Measurements from ENCODE around the gene SH3BP4.
A peak's percentile ranks its signal among the peaks of the same experiment; 100 is the strongest.

SH3BP4 gene

GRCh38 chr2:235086481-235087184 is 134.8 kb downstream of the SH3BP4 start:
- peak; percentile 15 for DNase-seq (ENCODE audit: low read depth, low spot score)

- peak; percentile 69 for DNase-seq (ENCODE audit: low read depth, low spot score)
Observed at GRCh38 chr2:235087832-235088495, 136.1 kb downstream of the SH3BP4 start.

DNA sequence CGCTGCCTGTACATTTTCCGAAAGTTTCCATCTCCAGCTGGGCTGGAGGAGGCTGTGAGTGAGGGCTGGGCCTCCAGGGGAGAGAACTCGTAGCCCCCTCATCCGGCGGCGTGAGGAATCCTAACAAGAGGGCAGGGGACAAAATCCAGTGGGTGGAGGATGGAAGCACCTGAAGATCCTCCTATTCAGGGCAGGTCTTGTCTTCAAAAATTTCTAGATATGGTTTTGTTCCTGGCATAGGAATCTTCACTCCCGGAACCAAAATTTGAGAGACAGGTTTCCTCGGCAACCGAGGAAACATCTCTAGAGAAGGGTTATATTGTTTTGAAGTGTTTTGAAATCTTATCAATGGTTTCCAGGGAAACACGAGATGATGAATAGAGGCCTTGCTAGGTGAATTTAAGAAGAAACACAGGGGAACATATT is 136.7 kb downstream of the SH3BP4 start:
- DNase-seq (ENCODE audit: low read depth, low spot score) = peak; percentile 58

GRCh38 chr2:235091421-235091820 is 139.6 kb downstream of the SH3BP4 start:
- DNase-seq (ENCODE audit: low read depth, low spot score) = no peak

DNA sequence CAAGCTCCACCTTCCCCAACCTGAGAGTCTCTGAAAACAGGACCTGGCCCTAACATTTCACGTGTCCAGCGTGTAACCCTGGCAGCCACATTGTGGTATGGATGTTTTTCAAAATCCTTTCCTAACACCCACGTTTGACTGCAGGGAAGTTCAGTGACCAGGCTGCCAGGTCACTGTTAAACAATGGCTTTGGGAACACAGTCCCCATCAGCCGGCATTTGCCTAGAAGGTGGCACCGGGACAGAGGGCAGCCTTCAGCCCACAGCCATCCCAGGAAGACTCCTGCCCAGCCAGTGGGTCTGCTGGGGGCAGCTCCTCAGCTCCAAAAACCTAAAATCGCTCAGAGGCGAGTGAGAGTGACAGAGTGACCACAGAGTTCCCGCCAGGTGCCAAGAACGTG is 140.2 kb downstream of the SH3BP4 start:
- no peak for DNase-seq (ENCODE audit: low read depth, low spot score)

DNA sequence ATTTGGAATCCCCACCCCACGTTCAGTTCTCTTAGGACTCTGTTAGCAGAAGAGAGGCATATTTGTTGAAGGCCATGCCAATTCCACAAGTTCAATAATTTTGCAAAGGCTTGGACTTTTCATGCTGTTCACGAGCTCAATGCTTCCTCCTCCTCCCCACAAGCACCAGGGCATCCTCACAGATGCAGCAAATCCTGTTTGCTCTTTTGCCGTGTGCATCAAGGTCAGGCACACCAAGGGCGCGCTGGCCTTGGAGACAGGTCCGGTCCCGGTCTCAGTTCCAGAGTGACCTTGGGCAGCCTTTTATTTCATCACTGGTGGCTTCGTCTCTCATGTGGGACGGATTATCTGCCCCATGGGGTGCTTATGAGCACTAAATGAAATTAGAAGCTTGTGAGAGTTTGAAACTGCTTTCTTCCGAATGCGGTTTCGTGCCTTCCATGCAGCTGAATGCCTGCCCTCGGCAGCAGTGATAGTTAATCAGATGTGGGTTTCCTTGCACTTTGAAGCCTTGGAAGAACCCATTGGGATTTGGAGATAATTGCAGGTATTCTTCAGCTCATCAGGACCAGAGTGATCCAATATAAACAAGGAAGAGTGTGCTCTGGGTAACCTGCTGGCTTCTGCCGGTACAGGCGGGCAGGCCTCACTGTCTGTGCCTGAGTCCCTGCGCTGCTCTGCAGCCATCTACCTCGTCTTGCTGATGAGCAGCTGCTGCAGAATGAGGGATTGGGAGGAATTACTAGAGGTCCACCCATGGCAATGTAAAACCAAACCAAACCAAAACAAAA is 140.8 kb downstream of the SH3BP4 start:
- no peak for DNase-seq (ENCODE audit: low read depth, low spot score)

GRCh38 chr2:235094457-235094856 is 142.6 kb downstream of the SH3BP4 start:
- DNase-seq (ENCODE audit: low read depth, low spot score) = no peak

DNA sequence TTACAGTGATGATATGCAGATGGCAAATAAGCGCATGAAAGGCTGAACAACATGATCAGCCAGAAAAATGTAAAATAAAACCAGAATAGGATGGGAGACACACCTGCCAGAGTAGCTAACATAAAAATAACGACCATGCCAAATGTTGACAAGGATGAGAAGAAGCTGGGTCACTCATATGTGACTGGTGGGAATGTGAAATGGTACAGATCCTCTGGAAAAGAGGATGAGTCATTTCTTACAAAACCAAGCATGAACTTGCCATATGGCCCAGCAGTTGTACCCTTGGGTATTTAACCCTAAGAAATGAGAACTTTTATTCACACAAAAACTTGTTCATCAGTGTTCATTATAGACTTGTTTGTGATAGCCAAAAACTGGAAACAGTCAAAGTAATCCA is 143.8 kb downstream of the SH3BP4 start:
- no peak for DNase-seq (ENCODE audit: low read depth, low spot score)

DNA sequence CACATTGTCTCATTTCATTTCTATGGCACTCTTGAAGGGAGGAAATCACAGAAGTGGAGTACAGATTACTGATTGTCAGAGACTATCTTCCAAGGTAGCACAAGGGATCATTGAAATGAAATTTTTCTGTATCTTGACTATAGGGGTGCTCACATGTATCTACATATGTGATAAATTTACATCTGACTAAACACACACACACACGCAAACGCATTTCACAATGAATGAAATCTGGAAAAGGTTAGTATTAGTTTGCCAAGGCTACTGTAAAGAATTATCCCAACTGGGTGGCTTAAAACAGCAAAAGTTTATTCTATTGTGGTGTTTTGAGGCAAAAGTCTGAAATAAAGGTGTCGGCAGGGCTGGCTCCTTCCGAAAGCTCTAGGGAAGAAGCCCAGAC is 144.6 kb downstream of the SH3BP4 start:
- DNase-seq (ENCODE audit: low read depth, low spot score) = no peak

GRCh38 chr2:235097196-235097595 is 145.4 kb downstream of the SH3BP4 start:
- DNase-seq (ENCODE audit: low read depth, low spot score) = no peak

DNA sequence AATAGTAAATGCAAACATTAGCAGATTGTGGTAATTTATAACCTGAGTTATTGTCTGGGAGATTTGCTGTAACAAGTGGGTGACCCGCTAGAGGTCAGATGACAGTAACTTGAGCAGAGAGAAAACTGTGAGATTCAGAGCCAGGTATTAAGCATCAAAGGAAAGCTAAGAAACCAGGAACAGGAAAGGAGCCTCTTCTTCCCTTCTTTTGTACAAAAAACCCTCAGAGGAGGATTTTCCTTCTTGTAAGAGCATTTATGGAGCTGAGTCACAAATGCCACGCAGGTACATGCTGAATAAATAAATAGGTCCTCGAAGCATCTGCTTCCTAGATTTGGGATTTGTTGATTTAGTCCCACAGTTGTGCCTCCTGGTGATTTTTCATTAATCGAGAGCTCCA is 146.5 kb downstream of the SH3BP4 start:
- DNase-seq (ENCODE audit: low read depth, low spot score) = no peak

DNA sequence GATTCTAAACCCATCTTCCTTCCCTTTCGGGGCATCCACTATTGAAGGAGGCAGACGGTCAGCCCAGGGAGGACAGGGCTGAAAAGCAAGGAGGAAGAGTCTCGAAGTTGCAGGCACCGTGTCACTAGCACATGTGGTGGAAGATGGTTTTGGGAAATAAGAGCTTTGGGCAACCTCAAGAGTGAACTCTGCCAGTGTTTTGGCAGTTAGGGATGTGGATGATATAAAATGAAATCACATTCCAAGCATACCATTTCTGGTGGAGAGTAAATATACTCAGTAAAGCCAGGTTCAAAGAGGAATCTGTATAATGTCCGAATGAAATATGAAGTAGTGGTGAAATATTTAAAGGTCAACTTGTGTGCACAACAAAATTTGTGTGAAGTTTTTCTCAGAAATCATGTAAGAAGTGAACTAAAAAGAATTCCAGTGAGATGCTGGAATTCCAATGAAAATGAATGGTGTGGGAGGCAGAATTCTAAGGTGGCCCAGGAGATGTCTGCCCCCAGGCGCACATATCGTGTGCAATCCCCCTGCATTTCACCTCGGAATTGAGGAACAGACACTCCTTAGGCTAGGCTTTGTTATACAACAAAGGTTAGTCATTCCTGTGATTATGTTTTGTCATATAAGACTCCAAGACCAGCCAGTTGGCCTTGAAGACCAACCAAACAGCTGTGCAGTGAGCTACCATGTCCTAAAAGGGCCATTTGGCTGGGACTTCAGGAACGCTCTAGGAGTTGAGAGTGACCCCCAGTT is 147.1 kb downstream of the SH3BP4 start:
- peak; percentile 57 for DNase-seq (ENCODE audit: low read depth, low spot score)

- DNase-seq (ENCODE audit: low read depth, low spot score) = no peak
Observed at GRCh38 chr2:235102896-235103295, 151.1 kb downstream of the SH3BP4 start.
